NCI-H146 treated with DMSO at 0.1 percent for 48 hours (cell line): ENCODE data around the gene CNMD.

Experiments
- DNase-seq: peaks from one replicate; lab custom pipeline; 2025; ENCODE audit not compliant: unreplicated experiment; lab: John Stamatoyannopoulos, UW

CNMD gene

DNA sequence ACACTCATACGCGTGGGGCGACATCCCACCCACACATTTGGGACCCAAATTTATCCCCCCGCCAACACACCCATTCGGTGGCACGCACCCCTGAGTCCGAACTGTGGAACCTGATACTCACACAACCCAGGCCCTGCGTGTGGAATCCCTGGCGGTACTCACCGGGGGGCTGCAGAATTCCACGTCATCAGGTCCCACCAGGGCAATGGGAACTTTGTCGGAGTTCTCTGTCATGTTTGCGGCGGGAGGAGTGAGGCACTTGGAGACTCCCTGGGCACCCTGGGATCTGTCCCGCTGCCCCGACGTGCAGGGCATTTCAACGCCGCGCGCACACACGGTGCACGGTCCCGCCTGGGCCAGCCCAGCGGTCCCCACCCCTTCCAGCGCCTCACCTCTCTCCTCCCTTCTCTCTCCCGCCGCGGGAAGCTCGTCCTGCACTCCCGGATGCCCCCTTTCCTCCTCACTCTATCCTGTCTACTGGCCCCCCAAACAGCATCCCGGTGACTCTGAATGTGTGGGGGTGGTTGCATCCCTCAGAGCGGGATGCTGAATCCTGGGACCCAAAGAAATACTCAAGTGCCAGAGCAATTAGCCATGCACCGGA is at the start of gene CNMD:
TSS of gene CNMD (minus strand) at position 353 of the 604 bp plus-strand sequence. CDS start at position 234, 119 bp downstream.
- no peak for DNase-seq

DNA sequence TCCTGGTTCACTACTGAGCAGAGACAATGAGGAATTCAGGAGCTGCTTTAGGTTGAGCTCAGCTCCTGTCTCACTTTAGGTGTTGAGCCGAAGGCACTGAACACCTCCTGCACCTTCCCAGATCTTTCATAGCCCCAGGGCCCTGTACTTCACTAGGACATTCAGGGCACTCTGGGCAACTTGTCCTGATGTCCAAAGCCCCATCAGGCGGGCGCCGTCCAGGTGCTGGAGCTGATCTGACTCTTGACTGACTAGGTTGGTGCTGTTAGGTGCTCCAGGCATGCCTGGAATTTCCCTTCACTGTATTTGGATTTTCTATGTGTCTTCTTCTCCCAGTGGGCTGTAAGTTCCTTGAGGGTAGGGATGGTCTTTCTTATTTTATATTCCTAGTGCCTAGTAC is 48.4 kb upstream of the CNMD start:
- DNase-seq: no peak

- no peak for DNase-seq
Observed at GRCh38 chr13:52787235-52787634, 47.6 kb upstream of the CNMD start.

GRCh38 chr13:52786766-52787165 is 47.1 kb upstream of the CNMD start:
- DNase-seq: peak; percentile 85

- DNase-seq: no peak
Observed at GRCh38 chr13:52785739-52786138, 46.1 kb upstream of the CNMD start.

GRCh38 chr13:52784591-52785340 is 45.1 kb upstream of the CNMD start:
- no peak for DNase-seq

- DNase-seq: no peak
Observed at GRCh38 chr13:52783943-52784342, 44.3 kb upstream of the CNMD start.

DNA sequence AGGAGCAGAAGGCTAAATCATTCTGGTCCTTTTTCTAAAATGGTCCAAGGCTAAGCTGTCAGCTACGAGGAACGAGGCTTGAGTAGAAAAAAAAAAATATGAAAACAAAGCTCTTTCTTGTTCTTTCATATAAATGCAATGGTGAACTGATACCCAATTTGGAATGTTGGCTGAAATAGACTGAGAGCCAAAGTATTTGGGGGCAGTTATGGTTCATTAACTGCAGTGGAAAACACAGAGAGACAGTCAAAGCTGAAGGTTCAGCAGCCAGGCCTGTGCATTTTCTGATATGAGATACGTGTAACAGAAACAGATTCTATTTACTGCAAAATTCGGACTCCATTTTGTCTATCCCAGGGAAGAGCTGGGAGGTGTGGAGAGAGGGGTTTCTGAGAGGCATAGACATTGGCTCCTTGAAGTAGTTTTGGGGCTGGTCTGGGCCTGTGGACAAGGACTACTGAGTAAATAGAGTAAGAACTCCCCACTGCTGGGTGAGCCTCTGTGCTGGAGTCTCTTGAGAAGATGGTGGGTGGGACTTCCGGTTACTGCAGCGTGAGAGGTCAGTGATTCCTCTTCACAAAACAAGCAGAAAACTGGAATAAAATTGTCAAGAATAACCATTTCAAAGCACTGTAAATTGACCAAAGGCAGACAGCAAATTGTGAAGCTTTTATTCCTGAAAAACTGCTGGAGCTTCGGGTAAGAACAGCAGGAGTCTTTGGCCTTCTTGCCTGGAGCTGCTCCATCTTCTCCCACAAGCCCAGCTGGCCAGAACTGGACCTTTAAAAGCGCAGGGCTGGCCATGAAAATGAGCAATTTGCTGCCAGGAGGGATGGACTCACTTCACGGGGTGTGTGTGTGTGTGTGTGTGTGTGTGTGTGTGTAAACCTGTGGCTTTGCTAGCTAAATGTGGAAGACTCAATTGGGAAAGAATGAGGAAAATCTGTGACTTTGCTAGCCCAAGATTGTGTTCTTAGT is 43.1 kb upstream of the CNMD start:
- DNase-seq: no peak

GRCh38 chr13:52780611-52781010 is 41.0 kb upstream of the CNMD start:
- no peak for DNase-seq

- DNase-seq: peak; percentile 33
Observed at GRCh38 chr13:52780092-52780491, 40.5 kb upstream of the CNMD start.

GRCh38 chr13:52779103-52779502 is 39.5 kb upstream of the CNMD start:
- DNase-seq: peak; percentile 62

GRCh38 chr13:52776726-52777125 is 37.1 kb upstream of the CNMD start:
- DNase-seq: no peak

DNA sequence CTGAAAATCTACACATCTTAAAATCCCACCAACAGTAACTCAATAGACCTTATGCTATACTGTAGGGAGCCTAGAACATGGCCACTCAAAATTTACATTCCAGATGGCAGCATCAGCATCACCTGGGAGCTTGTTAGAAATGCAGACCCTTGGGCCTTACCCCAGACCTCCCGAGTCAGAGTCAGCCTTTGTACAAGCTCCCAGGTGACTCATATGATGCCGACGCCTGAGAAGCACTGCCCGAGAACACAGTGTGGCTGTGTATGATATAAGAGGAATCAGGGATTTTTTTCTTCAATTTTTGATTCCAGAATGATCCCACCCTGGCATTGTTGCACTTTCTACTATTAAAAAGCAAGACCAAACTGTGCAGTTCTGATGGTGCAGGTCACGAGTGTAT is 35.9 kb upstream of the CNMD start:
- DNase-seq: no peak

- no peak for DNase-seq
Observed at GRCh38 chr13:52767949-52768516, 28.4 kb upstream of the CNMD start.

- no peak for DNase-seq
Observed at GRCh38 chr13:52765611-52766390, 26.2 kb upstream of the CNMD start.

DNA sequence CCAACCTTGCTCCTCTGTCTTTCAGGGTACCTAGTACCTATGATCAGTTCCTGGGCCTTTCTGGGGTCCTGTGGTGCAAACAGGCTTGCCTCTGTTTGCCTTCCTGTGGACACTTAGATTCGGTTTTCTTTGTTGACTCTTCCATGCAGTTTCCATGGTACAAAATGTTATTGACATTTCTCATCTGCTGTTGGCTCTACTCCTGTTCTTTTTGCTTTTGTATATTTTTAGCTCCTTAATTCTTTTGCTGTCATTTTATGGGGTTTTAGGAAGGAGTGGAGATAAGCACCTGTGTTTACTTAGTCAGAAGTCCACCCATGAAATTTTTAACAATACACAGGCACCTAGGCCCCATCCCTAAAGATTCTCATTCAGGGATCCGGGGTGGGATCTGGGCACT is 20.5 kb upstream of the CNMD start:
- DNase-seq: peak; percentile 98

- no peak for DNase-seq
Observed at GRCh38 chr13:52758114-52758513, 18.5 kb upstream of the CNMD start.

GRCh38 chr13:52751196-52751595 is 11.6 kb upstream of the CNMD start:
- DNase-seq: no peak

- DNase-seq: no peak
Observed at GRCh38 chr13:52750713-52751112, 11.1 kb upstream of the CNMD start.

GRCh38 chr13:52749419-52749818 is 9.8 kb upstream of the CNMD start:
- peak; percentile 88 for DNase-seq
